NCI-H2196 treated with DMSO at 0.1 percent for 48 hours (cell line): ENCODE results near the gene ETV6.

Experiments
- DNase-seq: peaks from one replicate; lab custom pipeline; 2025; ENCODE audit not compliant: unreplicated experiment; lab: John Stamatoyannopoulos, UW

Gene ETV6

DNA sequence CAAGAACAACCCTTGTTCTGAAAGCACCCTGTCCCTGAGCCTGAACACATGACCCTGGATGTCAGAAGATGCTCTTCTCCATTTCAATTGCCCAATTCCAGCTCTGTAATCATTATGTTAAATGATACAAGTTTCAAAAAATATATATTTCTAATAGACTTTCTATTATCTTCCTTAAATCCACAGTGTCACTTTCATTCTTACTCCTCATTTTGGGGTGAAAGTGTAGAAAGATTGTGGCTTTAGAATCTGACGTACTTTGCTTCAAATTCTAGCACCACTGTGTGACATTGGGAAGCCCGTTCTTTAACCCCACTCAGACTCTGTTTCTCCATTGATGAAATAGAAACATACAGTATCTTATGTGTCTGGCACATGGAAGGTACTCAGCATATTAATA lies 83.2 kb downstream of the ETV6 start:
- DNase-seq, result no peak

DNA sequence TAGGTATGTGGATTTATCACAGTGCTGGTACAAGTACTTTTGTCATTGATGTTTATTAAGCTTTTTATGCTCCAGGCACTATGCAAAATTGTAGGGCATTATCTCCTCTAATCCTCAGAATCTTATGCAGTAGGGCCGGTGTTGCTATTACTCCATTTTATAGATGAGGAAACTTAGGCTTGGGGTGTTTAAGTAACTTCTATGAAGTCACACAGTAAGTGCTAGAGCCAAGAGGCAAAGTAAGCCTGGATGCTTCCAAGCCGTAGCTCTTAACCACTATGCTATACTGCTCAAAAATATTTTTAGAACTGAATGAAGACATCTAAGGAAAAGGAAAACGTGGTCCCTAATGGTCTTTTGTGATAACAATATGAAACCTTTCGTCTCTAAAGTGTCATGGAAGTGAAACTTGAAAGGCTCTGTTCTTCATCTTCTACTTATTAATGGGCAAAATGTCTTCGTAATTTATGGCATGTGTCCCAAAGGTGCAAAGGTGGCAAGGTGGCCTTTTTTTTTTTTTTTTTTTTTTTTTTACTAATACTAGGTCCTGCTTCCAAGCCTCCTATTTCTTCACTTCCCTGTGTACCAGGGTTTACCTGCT lies 85.2 kb downstream of the ETV6 start:
- DNase-seq, result no peak

DNA sequence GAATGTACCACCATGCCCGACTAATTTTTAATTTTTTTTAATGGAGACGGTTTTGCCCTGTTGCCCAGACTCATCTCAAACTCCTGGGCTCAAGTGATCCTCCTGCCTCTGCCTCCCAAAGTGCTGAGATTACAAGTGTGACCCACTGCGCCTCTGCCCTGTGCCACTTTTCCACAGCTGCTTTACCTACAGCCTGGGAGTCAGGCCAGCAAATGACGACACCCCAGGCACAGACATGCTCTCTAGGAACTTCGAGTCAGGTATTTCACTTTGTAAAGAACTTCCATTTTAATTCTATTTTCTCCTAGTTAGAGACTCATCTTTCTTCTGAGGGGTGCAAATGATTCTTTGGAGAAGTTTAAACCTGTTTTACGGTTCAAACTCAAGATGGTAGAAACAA lies 89.0 kb downstream of the ETV6 start:
- no peak for DNase-seq

DNA sequence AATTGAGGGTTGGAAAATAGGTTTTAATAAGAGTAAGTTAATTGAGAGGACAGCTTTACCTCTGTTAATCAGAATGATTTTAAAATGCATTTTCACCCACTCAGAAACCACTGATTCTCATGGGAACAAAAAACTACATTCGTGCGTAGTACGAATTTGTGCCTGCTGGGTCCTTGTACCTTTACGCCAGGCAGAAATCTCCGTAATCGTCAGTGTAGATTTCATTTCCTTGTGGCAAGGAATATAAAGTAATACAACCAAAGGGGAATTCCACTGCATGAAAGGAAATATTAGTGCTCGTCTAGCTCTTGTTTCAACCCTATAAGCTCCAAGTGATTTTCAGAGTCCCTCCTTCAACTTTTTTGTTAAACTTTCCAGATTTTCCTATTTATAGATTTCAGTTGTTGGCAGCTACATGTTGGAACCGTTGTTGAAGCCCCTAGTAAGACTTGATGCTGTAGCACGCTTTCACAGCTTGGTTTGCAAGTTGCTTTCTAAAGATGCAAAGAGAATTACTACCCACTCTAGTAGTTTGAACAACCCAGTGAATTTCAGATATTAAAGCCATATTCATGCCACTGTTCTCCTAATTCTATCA lies 90.6 kb downstream of the ETV6 start:
- no peak for DNase-seq

DNA sequence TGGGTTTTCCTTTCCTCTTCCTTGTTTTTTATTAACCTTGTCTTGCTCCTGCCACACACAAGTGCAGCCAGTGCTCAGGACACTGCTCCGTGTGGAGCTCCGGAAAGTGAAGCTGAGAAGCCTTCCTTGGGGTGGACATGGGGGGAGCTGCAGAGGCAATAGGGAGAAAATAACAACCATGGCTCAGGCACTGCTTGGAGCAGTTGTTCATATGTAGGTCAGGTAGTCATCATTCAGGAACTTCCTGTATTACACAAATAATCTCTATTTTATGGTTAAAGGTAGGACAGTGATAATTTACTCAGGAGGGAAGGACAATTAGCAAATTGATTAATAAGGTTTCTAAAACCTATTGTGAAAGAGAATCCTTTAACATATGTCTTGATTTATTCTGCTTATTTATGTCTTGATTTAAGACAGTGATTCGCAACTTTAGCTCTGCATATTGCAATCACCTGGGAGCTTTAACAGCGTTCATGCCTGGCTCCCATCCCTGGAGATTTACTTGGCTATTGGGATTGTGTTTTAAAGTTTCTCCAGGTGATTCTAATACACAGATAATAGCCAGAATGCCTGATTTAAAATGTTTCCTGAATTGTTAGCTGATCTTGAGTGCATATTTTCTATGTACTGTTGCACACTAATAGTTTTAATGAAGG lies 92.1 kb downstream of the ETV6 start:
- no peak for DNase-seq

DNA sequence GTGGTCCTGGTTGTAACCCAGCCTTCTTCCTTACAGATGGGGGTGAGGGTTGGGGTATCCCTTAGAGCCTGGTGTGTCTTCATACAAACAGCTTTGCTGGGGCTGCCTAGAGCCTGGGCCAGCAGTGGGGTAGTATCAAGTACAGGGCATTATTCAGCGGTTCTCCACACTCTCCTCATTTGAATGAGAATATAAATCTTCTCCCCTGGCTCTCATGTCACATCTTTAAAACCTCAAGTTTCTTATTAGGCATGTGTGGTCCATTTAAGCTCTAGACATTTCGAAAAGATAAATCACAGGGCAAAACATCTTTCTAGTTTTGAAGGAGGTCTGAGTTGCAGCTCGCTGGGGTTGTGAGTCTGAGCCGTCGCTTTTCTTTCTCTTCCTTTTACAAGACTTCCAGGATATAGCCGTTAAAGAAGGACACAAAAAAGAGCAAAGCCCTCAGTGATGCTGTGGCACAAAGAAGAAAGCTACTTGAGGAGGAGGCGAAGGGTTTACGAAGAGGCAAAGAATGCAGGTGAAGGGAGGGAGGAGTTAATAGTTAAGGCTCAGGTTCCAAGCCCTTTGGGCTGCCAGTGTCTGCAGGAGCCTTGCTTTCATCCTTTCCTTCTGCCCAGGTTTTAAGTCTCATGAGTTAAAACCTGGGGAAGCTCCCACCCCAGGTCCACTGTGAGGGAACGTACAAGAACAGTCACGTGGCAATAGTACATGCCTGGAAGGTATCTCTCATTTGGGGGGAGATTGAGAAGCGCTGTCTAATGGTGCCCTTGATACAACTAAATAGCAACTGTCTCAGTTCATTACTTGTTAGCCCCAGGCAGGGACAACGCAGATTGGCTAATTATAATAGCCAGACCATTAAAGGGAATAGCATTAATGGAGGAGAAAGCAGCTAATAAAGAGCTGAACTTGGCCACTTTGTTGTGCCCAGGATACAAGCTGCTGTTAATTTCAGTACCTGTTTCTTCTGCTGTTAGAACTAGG lies 94.2 kb downstream of the ETV6 start:
- DNase-seq, result no peak

DNA sequence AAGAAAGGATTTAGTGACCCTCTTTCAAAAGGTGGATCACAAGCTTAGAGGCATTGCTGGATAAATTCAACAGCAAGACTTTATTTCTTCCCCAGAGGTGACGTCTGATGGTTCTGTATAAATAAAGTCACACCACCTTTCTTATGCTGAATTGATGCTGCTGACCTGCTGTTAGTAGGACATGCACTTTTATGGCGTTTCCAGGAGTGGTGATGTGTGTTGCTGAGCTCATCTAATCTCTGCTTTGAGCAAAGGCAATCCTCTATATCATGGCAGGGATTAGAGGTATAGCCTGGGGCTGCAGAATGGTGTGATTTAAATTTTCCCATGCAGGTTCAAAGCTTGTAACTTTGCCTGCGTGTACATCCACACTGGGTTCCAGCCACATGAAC lies 94.9 kb downstream of the ETV6 start:
- no peak for DNase-seq

DNA sequence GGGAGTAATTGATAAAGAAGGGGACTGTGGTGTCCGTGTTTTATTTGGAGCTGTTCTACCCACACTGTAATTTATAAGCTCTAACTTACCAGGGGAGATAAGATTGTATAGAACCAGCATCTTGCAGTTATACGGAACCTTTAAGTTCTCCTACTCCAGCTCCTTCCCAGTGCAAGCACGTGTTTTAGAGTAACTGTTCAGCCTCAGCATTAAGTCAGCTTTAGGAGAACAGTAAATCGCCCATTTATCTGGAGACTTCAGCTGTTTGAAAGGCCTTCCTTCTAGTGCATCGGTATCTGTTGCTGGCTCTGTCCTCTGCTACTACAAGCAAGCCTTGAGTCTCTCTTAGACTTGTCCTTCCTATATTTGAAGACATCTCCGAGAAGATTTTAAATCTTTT lies 95.6 kb downstream of the ETV6 start:
- DNase-seq, result no peak

DNA sequence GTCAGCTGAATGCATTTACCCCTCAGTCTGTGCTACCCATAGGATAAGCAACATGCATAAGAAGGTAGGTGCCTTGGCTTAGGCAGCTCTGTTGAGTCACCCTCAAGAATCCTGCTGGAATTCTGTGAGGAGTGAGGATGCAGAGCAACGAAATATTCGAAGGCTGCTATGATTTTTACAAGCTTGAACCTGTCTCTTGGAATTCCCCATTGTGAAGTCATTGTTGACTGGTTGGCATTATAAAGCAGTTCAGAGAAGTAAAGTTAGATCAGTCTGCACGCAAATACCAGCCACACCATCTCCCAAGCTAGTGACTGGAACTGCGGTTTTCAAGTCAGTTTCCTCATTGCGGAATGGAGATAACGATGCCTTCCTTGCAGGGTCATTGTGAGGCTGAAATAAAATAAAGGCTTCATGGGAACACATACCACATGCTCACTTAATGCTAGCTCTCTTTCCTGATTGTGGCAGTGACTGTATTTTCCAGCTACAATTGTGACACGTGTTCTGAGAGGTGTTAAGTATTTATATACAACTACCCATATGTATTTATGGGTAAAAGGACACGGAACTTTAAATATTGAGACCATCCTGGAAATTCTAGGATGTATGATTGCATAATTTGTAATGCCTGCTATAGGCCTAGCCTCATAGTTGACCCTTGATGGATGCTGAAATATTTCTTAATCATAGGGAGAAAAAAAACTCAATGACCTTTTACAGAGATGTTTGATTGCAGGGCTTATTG lies 96.7 kb downstream of the ETV6 start:
- DNase-seq, result no peak

DNA sequence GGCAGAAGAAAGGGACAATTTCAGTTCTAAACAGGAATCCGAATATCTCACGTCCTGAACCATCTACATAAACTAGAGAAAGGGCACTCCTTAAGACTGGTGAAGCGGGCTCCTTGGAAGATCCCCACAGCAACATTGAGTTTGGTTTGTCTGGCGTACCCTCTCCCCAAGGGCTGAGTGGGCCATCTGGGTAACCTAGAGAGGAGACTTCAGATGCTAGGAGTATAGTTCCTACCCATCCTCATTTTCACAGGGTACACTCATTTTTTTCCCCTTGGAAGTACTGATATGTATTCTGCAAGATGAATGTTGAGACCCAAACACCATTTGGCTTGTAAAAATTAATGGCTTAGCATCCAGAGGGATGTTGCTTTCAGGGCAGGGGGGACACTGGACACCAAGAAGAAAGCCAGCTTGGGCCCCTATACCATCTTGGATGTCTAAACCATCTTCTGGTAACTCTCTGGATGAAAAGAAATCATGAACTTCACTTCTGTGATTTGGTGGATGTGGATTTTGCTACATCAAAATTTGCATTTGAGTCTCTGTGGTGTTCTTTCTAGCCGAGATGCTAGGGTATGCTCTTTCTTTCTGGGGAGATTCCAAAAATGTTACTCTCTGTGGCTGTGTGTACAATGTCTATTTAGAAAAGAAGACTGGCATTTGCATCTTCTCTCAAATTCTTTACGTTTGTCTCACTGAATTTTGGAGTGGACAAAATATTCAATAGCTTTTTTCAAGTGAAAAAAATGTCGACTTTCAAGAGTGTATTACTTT lies 97.7 kb downstream of the ETV6 start:
- DNase-seq, result no peak

DNA sequence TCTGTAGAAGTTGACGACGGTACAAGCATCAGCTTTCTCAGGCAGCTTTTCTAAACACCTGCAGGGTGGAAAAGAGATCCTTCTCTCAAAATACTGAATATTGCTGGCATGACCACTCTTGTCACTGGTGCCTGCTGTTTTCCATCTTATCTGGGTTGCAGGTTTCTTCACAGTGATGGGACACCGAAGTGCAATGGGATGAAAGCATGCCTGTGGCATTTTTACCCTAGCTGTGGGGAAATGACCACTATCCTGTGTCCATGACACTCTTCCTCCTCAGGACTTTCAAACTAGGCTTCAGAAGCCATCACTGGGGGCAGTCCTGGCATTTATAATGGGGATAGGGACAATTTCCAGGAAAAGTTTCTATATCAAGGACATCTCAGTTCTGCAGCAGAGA lies 98.5 kb downstream of the ETV6 start:
- DNase-seq, result no peak

DNA sequence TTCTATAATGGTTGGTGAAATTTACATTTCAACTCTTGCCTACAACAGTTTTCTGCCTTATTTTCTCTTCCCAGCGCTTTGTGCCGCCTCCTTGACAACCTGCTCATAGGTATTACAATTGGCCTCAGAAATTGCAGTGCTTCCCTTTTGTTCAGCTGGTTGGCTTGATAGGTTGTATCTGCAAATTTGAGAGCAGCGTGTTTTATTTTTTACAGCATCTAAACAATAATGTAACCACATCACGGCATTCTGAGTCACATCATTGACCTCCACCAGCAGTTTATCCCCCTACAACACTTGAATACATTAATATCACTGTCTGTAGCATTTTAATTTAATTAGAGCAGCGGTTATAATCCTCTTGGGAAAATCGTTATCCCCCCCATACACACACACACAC lies 99.4 kb downstream of the ETV6 start:
- no peak for DNase-seq

DNA sequence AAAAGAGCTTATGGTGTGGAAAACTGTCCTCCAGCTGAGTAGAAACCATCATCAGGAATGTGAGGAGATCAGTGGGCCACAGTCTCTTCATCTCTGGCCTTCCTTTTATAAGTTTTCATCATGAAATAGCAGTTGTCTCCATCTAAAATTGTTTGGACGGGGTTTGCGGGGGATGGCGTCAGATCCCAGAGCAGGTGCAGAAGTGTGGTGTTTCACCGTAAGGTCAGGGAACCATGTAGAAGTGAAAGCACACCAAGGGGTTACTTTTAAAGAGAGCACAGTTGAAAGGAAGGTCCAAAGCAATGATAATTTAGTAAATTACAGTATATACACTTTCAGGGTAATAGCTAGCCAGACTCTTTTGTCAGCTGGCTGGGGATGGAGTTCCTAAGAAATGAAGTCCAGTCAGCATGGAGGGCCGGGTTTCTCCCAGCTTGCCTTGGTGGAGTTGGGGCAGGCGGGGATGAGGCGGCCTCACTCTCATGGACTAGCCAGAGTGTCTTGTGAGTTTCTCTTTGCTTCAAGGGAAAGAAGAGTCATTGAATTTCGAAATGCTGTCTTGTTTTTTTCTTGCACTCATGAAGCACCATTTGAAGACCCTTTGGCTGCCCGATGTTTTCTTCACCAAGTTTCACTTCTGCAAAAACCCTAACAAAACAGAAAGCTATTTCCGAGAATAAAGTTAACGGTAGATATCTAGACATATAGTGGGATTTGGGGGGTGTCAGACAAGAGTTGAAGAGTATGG lies 100.6 kb downstream of the ETV6 start:
- DNase-seq, result no peak

DNA sequence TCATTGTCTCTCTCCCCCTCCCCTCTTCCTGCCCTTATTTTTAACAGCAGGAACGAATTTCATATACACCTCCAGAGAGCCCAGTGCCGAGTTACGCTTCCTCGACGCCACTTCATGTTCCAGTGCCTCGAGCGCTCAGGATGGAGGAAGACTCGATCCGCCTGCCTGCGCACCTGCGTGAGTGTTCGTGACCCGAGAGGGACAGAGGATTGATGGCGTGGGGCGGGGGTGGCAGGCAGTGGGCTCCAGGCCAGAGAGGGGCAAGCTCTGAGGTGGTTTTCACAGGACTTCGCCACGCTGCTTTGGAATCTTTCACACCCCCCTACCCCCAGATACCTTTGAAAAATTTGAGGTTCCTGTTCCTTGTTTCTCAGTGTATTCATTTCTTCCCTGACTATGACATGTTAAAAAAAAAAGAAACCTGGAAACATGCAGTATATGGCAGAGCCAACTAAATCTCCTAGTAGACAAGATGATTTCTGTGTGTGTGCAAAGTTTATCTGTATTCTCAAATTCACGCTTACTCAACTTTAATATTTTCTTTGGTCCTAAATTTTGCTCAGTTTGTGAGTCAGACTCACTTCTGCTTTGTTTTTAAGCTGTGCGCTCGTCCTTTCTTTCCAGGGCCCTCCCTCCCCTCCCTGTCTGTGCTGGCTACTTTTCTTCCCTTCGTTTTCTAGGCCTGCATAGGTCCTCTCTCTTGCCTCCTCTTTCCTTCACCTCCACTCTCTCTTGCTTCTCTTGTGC lies 103.1 kb downstream of the ETV6 start:
- DNase-seq, result no peak

DNA sequence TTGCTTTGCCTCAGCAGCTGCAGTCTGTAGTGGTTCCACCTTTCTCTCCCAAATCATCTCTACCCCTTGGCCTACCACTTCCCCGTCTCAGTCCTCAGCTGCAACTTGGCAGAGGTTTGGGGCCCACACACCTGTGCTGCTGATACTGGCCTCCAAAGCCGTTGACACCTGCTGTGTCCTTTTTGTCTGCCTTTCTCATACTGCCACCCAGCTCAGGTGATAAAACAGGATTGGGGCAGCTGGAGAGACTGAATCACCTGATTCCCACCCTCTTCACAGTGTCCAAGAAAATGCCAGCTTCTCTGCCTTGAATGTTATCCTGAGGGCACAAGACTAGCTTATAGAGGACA lies 103.7 kb downstream of the ETV6 start:
- DNase-seq, result peak; percentile 78

DNA sequence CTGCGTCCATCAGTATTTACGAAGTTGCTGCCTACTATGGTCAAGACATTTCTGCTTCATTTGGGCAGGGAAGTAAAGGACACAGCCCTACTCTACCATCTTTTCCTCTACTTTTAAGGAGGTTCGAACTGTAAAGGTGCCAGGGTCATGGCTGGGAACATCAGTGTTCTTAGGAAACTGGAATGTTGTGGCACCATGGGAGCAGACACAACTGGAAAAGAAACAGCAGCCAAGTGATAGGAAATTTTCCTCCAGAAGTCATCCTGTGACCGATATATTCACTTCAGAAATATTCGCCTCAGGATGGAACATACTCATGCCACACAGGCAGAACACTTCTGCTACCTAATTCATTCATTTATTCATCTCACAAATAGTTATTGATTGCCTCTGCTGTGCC lies 104.4 kb downstream of the ETV6 start:
- DNase-seq, result no peak

DNA sequence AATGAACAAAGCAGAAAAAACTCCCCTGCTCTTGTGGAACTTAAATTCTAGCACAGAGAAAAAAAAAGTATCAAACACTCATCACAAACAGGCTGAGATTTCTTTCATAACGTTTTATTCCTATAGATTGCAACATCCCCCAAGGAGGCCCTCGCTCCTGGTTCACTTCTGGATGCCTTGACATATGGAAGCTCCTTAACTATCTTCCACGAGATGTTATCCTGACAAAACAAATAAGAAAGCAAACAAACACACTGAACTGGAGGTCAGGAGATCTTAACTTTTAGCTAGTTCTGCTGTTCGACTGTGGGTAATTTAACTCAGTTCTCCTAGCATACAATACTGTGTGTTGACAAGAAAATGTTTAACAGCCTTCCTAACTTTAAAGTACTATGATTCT lies 104.8 kb downstream of the ETV6 start:
- no peak for DNase-seq

DNA sequence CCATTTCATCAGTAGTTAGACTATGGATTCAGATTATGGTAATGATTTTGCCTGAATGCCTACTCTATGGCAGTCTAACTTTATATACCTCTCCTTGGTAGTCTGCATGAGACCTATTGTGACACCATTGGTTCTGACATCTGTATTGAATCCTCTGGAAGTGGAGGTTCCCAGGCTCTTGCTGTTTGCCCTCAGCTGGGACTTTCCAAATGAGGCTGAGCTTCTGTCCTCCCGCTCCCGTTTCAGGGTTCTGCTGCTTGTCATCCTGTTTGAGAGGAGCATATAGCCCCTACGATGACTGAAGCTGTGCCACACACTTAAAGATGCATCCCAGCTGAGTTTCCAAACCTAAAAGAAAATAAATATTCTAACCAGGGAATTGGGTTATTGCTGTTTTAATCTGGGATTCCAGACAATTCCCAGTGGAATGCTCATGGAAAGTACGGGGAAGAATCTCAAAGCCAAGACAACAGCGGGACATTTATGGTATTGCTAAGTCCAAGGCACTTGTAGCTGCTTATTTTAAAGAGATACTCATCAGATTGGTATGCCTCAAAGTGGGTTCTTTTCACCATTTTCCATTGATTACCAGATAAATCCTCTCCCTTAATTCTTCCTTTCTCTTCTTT lies 105.9 kb downstream of the ETV6 start:
- no peak for DNase-seq
